Measurements from ENCODE around the gene FAM111B.

FAM111B gene

DNA sequence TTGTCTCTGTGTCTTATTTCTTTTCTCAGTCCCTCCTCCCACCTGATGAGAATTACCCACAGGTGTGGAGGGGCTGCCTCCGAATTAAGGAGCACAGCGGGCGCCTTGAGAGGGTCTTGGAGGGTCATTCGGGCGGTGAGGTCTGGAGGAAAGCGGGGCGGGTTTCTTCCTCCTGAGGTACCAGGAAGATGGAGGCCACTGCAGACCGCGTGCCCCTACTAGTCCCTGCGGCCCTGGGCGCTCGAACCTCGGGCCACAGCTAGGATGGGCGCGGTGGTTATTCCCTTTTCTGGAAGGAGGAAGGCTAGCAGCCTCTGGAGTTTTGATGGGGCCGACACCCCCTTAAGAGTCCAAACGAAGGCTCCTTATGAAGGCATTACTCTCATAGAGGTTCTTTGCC is 30.2 kb downstream of the FAM111B start:
- no peaks in the 10 kb centered on the region for H3K27me3 ChIP-seq (ENCODE audit: low read depth, low read length)
- TF ChIP-seq EZH2phosphoT487 (IDR thresholded peaks at IDR 0.05; ENCODE audit: low read depth), result no peak
- TF ChIP-seq, protein P1, sequence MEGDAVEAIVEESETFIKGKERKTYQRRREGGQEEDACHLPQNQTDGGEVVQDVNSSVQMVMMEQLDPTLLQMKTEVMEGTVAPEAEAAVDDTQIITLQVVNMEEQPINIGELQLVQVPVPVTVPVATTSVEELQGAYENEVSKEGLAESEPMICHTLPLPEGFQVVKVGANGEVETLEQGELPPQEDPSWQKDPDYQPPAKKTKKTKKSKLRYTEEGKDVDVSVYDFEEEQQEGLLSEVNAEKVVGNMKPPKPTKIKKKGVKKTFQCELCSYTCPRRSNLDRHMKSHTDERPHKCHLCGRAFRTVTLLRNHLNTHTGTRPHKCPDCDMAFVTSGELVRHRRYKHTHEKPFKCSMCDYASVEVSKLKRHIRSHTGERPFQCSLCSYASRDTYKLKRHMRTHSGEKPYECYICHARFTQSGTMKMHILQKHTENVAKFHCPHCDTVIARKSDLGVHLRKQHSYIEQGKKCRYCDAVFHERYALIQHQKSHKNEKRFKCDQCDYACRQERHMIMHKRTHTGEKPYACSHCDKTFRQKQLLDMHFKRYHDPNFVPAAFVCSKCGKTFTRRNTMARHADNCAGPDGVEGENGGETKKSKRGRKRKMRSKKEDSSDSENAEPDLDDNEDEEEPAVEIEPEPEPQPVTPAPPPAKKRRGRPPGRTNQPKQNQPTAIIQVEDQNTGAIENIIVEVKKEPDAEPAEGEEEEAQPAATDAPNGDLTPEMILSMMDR (IDR thresholded peaks at IDR 0.05; ENCODE audit: low read depth, low read length), result no peak
- H3K9ac ChIP-seq (ENCODE audit: low read length), result no peak overlapping the region
- H2AFZ ChIP-seq (ENCODE audit: low read depth, low read length), result no peak overlapping the region
- H3K36me3 ChIP-seq (replicated peaks; ENCODE audit: low read depth, low read length), result peaks cover 22% of the 10 kb centered on the region
- H3K79me2 ChIP-seq (ENCODE audit: low read length), result no peaks in the 10 kb centered on the region
- no peak overlapping the region for H3K4me2 ChIP-seq (ENCODE audit: low read length)
- no peaks in the 10 kb centered on the region for H4K20me1 ChIP-seq (ENCODE audit: insufficient read depth, low read length)
- peaks cover 13% of the 10 kb centered on the region for H3K4me1 ChIP-seq (ENCODE audit: low read length)
- no peak overlapping the region for H3K27ac ChIP-seq (ENCODE audit: low read length)
- no peak overlapping the region for H3K4me3 ChIP-seq (ENCODE audit: low read length)
- H3K9me3 ChIP-seq (ENCODE audit: insufficient read depth, low read length), result peaks cover 6% of the 10 kb centered on the region

DNA sequence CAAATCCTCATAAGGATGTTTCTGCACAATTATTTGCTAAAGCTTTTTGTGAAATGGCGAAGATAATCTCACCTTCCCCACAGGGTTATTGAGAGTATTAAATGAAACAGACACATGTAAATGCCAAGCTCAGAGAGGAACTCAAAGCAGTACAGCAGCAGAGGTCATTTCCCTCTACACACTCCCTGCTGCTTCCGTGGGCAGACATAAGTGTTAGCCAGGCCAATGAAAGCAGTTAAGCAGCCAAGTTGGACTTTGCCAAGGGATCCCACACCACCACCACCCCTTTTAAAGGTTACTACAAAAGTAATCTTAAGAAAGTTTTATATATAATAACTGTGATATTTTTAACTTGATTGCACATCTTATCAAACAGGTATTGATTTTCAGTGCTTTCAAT is 31.6 kb downstream of the FAM111B start:
- Histone ChIP-seq H3K9ac (ENCODE audit: low read length) (no peak overlapping the region), H3K4me3 (ENCODE audit: low read length) (no peak overlapping the region), H3K4me2 (ENCODE audit: low read length) (no peak overlapping the region), H3K4me1 (ENCODE audit: low read length) (peaks cover 19% of the 10 kb centered on the region), H3K9me3 (ENCODE audit: insufficient read depth, low read length) (no peaks in the 10 kb centered on the region), H3K27me3 (ENCODE audit: low read depth, low read length) (no peaks in the 10 kb centered on the region), H2AFZ (ENCODE audit: low read depth, low read length) (no peak overlapping the region), H3K27ac (ENCODE audit: low read length) (no peak overlapping the region), H3K36me3 (replicated peaks; ENCODE audit: low read depth, low read length) (peaks cover 11% of the 10 kb centered on the region), H4K20me1 (ENCODE audit: insufficient read depth, low read length) (no peaks in the 10 kb centered on the region), H3K79me2 (ENCODE audit: low read length) (no peaks in the 10 kb centered on the region)
- TF ChIP-seq, protein P1 (IDR thresholded peaks at IDR 0.05; ENCODE audit: low read depth, low read length), result no peak
- no peak for TF ChIP-seq EZH2phosphoT487 (IDR thresholded peaks at IDR 0.05; ENCODE audit: low read depth)

DNA sequence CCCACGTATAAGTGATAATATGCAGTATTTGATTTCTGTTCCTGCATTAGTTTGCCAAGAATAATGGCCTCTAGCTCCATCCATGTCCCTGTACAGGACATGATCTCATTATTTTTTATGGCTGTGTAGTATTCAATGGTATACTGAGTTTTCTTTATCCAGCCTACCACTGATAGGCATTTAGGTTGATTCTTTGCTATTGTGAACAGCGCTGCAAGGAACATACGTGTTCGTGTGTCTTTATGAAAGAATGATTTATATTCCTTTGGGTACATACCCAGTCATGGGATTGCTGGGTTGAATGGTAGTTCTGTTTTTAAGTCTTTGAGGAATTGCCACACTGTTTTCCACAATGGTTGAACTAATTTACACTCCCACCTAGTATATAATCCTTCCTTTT is 34.2 kb downstream of the FAM111B start:
- H3K27ac ChIP-seq (ENCODE audit: low read length), result no peak overlapping the region
- no peak overlapping the region for H3K9ac ChIP-seq (ENCODE audit: low read length)
- no peaks in the 10 kb centered on the region for H4K20me1 ChIP-seq (ENCODE audit: insufficient read depth, low read length)
- no peak overlapping the region for H3K4me2 ChIP-seq (ENCODE audit: low read length)
- peaks cover 14% of the 10 kb centered on the region for H3K79me2 ChIP-seq (ENCODE audit: low read length)
- H3K4me1 ChIP-seq (ENCODE audit: low read length), result peaks cover 26% of the 10 kb centered on the region
- H3K4me3 ChIP-seq (ENCODE audit: low read length), result no peak overlapping the region
- TF ChIP-seq EZH2phosphoT487 (IDR thresholded peaks at IDR 0.05; ENCODE audit: low read depth), result no peak
- TF ChIP-seq, protein P1 (IDR thresholded peaks at IDR 0.05; ENCODE audit: low read depth, low read length), result no peak
- H3K9me3 ChIP-seq (ENCODE audit: insufficient read depth, low read length), result no peaks in the 10 kb centered on the region
- no peak overlapping the region for H2AFZ ChIP-seq (ENCODE audit: low read depth, low read length)
- no peaks in the 10 kb centered on the region for H3K27me3 ChIP-seq (ENCODE audit: low read depth, low read length)
- H3K36me3 ChIP-seq (replicated peaks; ENCODE audit: low read depth, low read length), result peaks cover under 1% of the 10 kb centered on the region

DNA sequence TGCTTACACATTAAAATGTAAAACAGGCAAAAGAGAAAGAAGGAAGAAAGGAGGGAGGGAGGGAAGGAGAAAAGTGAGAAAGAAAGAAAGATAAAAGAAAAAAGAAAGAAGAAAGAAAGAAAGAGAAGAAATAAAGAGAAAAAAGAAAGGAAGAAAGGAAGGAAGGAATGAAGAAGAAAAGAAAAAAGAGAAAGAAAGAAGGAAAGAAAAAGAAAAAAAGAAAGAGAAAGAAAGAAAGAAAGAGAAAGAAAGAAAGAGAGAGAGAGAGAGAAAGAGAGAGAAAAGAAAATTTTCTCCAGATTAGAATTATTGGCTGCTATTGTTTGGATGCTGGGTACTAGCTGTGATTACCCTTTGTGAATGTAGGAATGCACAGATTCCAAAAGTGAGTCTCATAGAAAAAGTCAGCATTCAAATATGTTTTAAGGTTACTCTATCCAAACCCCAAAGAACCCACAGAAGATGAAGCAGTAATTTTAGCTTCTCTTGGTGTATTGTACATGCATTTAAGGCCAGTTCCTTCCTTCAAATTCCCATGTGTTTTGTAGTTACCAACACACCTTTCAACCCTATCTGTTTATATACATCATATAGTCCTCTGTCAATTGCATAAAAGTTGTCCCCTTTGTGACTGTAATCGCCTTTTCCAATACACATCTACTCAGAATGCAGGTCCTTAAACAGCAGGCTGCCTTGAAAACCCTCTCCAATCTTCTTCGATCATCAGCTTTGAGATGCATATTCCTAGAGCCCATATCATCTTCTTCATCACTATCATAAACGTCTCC is 34.8 kb downstream of the FAM111B start:
- H3K9ac ChIP-seq (ENCODE audit: low read length), result peak overlapping the region; percentile 85
- H3K27ac ChIP-seq (ENCODE audit: low read length), result peak overlapping the region; percentile 79

More for the DNA sequence above, 34.8 kb downstream of the FAM111B start:
- H2AFZ ChIP-seq (ENCODE audit: low read depth, low read length), result peak overlapping the region; percentile 95
- peaks cover 20% of the 10 kb centered on the region for H3K79me2 ChIP-seq (ENCODE audit: low read length)
- H3K36me3 ChIP-seq (replicated peaks; ENCODE audit: low read depth, low read length), result peaks cover 8% of the 10 kb centered on the region
- H3K9me3 ChIP-seq (ENCODE audit: insufficient read depth, low read length), result no peaks in the 10 kb centered on the region
- peak overlapping the region; percentile 79 for H3K4me2 ChIP-seq (ENCODE audit: low read length)
- H3K27me3 ChIP-seq (ENCODE audit: low read depth, low read length), result no peaks in the 10 kb centered on the region
- peaks cover 23% of the 10 kb centered on the region for H3K4me1 ChIP-seq (ENCODE audit: low read length)
- H4K20me1 ChIP-seq (ENCODE audit: insufficient read depth, low read length), result no peaks in the 10 kb centered on the region
- TF ChIP-seq, protein P1 (IDR thresholded peaks at IDR 0.05; ENCODE audit: low read depth, low read length), result no peak
- no peak for TF ChIP-seq EZH2phosphoT487 (IDR thresholded peaks at IDR 0.05; ENCODE audit: low read depth)
- H3K4me3 ChIP-seq (ENCODE audit: low read length), result peak overlapping the region; percentile 89

Data from OCI-LY3 (cell line).